Stimulated activated CD8-positive, alpha-beta memory T cell treated with anti-CD3 and anti-CD28 coated beads, Interleukin-2, amount 100 ng/mL, for 1 hour (primary cell): Measurements from ENCODE around the gene STRIT1.
"Not testable (repeated sequence)": the region's sequence is repeated elsewhere in the genome, so short reads cannot be mapped to it uniquely, and the experiment has no call there.

Experiments
- DNase-seq, 2 donors: peaks; one replicate each; pipeline ENCODE4 v3.0.0-alpha.2; 2020; ENCODE audit warnings: low read depth in 2 of 2

STRIT1 gene

DNA sequence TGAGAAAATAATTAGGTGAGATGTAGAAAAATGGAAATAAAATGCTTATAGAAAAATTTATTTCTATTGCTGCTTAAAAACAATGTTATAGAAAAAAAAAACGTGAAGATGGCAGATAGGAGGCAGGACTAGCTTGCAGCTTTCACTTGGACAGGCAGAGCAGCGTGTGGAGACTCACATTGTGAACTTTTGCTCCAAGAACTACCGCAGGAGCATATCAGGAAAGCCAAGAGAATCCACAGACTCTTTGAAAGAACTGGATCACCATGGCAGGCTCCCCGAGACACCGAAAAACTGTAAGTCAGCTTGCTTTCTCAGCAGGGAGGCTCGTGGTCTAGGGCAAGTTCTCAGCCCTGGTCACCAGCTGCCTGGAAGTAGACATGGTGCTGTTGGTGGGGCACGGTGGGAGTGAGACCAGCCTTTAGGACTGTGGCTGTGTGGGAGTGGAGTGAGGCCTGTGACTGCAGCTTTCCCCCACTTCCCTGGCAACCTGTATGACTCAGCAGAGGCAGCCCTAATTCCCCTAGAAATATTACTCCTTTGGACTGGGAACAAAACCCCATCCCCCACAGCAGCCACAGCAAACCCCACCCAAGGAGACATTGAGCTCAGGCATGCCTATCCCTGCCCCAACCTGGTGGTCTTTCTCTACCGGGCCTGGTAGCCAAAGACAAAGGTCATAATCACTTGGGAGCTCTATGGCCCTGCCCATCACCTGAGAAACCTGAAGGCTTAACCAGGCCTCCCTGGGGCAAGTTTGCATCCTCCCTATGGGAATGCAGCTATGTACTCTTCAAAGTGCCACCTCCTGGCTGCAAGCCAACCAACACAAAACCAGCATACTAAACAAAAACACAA is 22.8 kb downstream of the STRIT1 start:
- DNase-seq = no peak

DNA sequence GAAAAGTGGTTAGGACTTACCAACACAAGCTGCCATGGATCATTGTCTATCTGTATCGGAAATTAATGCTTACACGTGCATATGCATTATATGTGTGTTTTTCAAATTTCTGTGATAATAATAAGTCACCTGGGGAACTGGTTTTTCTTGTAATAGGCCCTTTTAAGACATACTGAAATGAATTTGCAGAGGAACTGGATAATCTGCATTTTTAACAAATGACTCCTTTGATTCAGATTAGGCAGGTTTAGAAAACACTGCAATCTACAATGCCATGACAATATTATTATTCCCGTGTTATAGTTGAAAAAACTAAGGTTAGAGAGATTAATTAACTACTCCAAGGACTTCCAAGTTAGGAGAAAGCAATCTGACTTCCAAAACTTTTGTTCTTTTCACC is 23.4 kb downstream of the STRIT1 start:
- no peak for DNase-seq

DNA sequence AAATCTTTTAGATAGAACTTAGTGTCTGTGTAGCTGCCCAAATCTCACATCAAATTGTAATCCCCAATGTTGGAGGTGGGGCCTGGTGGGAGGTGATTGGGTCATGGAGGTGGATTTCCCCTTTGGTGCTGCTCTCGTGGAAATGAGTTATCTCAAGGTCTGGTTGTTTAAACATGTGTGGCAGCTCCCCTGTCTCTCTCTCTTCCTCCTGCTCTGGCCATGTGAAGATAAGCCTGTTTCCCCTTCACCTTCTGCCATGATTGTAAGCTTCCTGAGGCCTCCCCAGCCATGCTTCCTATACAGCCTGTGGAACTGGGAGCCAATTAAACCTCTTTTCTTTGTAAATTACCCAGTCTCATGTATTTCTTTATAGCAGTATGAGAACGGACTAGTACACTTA is 30.6 kb downstream of the STRIT1 start:
- not testable (repeated sequence) for DNase-seq

DNA sequence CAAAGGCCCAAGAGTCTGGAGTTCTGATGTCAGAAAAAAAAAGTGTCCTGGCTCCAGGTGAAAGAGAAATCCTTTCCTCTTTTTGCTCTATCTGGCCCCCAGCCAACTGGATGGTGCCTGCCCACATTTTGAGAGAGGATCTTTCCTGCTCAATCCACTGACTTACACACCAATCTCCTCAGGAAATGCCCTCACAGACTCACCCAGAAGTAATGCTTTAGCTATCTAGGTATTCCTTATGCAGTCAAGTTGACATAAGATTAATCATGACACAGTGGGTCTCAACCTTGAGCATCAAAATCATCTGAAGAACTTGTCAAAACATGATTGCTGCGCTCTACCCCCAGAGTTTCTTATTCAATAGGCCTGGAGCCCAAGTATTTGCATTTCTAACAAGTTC is 31.2 kb downstream of the STRIT1 start:
- DNase-seq = no peak

- no peak for DNase-seq
Observed at GRCh38 chr3:155254445-155254844, 39.0 kb downstream of the STRIT1 start.

DNA sequence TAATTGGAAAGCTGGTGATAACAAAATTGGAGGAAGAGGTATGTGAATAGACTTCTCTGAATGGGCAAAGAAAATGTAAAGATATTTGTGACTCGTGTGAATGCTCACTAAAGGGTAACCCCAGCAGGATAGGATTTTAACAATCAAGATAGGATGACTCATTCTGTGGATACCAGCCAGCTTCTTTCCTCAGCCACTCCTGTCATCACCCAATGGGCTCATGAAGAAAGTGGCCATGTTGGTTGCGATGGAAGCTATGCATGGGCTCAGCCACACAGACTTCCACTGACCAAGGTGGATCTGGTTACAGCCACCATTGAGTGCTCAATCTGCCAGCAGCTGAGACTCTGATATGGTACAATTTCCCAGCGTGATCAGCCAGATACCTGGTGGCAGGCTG is 40.9 kb downstream of the STRIT1 start:
- no peak for DNase-seq

- DNase-seq = no peak
Observed at GRCh38 chr3:155252021-155252420, 41.5 kb downstream of the STRIT1 start.

- no peak for DNase-seq
Observed at GRCh38 chr3:155248531-155249187, 44.8 kb downstream of the STRIT1 start.

DNA sequence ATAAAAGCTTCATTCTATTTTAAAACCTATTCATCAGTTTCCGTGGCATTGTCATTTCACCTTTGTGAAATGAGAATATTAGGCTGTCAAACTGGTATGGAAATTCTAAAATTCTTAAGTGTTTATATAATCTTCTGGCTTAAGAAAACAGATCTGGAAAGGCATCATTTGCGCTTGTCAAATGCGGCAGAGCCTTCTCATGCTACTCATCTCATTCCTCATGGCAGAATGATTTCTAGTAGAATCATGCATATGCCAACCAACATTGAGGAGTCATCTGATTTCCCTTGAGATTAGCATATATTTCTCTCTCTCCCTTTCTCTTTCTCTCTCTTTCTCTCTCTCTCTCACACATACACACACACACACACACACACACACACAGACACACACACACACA is 48.8 kb downstream of the STRIT1 start:
- DNase-seq = no peak

DNA sequence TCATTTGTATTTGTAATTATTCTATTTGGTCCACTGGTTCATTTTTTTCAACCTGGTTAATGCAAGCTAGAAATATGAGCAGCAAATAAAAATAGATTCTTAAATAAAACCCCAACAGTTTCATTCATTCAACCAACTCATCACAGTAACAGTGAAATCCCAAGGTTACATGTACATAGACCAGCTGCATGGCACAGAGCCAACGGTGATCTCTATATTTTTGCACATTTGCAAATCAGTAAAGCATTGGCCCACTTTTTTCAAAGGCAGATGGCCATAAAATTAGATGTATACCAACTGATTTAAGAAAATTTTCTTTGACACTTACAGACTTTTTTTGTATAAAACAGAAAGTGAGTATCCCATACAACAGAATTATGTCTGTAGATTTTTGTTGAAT is 49.3 kb downstream of the STRIT1 start:
- no peak for DNase-seq

DNA sequence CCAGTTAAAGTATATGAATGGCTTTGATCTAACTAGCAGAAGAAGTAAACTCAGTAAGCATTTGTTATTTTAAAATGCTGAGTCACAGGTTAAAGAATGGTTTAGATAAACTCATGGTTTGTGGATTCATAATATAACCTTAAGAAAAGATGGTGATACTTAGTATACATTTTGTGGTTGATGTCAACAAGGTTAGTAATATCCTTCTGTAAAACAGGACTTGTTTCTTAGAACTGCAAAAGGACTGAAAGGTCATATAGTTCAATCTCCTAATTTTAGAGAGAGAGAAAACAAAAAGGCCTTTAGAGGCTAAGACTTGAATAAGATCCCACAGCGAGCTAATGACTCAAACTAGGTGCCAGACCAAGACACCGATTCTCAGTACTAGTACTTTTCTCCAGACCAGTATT is 50.0 kb downstream of the STRIT1 start:
- no peak for DNase-seq

GRCh38 chr3:155242342-155242741 is 51.1 kb downstream of the STRIT1 start:
- DNase-seq = no peak

- DNase-seq = no peak
Observed at GRCh38 chr3:155241579-155241978, 51.9 kb downstream of the STRIT1 start.
